ENCODE results near the gene IFI44.

Gene IFI44, protein sequence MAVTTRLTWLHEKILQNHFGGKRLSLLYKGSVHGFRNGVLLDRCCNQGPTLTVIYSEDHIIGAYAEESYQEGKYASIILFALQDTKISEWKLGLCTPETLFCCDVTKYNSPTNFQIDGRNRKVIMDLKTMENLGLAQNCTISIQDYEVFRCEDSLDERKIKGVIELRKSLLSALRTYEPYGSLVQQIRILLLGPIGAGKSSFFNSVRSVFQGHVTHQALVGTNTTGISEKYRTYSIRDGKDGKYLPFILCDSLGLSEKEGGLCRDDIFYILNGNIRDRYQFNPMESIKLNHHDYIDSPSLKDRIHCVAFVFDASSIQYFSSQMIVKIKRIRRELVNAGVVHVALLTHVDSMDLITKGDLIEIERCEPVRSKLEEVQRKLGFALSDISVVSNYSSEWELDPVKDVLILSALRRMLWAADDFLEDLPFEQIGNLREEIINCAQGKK
- total RNA-seq: 49.9 to 75.9 reads per million in 2 donors

- no peak for DNase-seq
Observed at GRCh38 chr1:78649628-78650027, at the start of gene IFI44. IFI44 (plus strand) TSS chr1:78649831; CDS start chr1:78650196, 365 bp downstream.

DNA sequence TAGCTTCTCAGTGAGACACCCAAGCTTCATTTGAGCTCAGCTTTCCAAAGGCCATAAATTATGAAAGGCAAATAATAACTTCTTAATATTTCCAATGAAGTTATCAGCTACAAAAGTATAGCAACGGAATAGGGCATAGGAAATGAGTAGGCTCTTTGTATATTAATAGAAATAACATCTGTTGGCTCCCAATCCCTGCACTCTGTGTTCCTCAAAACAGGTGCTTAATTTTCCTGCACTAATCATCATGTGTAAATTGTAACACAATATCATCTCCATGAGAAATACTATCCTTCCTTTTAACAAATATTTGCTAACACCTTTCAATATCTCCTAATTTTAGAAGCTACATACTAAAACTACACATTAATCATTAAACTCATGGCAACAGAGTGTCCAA lies 48.6 kb upstream of the IFI44 start:
- DNase-seq: no peak

DNA sequence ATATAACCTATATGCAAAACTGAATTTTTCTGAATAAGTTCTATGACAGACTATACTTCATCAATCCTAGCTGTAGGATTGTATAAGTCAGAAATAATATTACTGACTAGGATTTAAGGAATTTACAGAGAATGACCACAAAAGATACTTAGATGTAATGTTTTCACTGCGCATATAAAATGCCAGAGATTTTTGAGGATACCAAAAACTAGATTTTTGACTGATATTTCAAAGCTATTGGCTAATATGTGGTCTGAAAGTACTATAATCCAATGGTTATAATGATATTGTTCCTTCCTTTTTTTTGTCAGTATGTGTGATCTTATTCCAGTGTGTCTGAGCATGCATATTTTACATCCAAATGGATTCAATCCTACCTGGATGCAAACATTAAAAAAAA lies 46.4 kb upstream of the IFI44 start:
- no peak for DNase-seq

- no peak for DNase-seq
Observed at GRCh38 chr1:78604643-78605042, 45.0 kb upstream of the IFI44 start.

GRCh38 chr1:78606274-78606673 lies 43.4 kb upstream of the IFI44 start:
- DNase-seq: no peak

DNA sequence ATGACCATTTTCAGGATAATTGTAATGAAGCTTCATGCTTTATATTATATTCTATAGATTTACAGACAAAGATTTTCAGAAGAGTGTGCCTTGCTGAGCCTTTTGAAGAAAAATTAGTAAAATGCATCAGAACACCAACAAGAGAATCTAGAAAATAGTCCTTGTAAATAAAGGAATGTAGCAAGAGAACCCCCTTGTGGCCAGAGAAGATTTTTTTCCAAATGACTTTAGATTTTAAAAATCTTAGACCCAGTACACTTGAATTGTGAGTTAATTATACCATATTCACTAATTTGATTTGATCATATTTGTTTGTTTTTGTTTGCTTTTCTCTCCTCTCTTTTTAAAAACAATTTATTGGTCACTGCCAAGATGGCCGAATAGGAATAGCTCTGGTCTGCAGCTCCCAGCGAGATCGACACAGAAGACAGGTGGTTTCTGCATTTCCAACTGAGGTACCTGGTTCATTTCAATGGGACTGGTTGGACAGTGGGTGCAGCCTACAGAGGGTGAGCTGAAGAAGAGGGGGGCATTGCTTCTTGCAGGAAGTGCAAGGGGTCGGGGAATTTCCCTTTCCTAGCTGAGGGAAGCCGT lies 42.2 kb upstream of the IFI44 start:
- DNase-seq: no peak

- no peak for DNase-seq
Observed at GRCh38 chr1:78607944-78608343, 41.7 kb upstream of the IFI44 start.

- DNase-seq: no peak
Observed at GRCh38 chr1:78617615-78618026, 32.0 kb upstream of the IFI44 start.

DNA sequence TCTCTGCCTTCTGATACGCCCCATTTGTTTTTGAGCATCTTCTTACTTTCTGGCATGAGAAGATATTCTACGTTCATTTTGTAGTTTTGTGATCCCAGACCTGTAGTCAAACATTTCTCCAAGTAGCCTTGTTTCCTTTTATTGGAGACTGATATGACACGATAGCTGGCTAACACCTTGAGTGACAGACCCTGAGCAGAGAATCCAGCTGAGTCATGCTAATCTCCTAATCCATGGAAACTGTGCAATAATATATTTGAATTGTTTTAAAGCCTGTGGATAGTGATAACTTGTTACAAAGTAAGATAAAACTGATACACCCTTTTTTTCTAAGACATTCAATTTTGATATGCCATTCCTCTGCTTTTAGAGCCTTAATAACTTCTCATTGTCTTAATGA lies 30.6 kb upstream of the IFI44 start:
- no peak for DNase-seq

DNA sequence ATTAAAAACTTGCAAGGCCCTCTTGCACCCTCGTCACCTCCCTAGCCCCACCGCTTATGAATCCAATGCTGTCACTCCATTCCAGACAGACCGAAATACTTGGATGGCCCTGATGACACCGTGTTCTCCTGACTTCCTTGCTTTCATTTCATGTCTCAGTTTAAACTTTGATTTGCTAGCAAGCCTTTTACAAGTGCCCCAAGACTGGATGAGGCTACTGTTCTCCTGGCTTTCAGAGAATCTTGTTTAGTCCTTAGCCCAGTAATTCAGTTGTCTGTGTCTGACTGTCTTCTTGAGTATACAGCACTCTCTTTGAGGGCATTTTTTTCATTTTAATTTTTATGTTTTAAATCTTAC lies 30.2 kb upstream of the IFI44 start:
- no peak for DNase-seq

GRCh38 chr1:78619803-78620579 lies 29.6 kb upstream of the IFI44 start, which contains the start of gene IFI44L:
IFI44L (plus strand) TSS chr1:78620448; CDS start chr1:78627916, 7,468 bp downstream.
- no peak for DNase-seq

DNA sequence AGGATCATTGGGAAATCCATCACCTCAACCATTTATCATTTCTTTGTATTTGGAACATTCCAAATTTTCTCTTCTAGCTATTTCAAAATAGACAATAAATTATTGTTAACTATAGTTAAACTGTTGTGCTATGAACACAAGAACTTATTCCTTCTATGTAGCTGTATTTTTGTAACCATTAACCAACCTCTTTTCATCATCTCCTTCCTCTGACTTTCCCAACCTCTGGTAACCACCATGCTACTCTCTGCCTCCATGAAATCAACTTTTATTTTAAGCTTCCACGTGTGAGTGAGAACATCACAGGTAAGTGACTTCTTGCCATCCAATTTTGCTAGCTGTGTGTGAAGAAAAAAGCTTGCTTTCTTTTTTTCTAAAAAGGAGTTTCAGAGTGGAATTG lies 29.0 kb upstream of the IFI44 start:
- DNase-seq: no peak

DNA sequence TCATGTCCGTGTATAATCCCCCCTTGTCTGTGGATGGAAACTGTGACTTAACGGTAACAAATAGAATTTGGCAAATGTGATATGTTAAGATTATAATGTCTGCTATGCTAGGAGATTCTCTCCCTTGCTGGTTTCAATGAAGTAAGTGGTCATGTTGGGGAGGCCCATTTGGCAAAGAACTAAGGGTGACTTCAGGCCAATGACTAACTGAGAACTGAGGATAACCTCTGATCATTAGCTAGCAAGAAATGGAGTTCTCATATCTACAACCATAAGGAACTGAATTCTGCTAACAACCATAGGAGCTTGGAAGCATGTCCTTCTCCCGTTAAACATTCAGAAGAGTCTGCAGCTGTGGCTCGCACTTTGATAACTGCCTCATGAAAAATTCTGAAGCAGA lies 27.1 kb upstream of the IFI44 start:
- no peak for DNase-seq

GRCh38 chr1:78624035-78624434 lies 25.6 kb upstream of the IFI44 start:
- DNase-seq: no peak

- DNase-seq: no peak
Observed at GRCh38 chr1:78627321-78627720, 22.3 kb upstream of the IFI44 start.

- DNase-seq: no peak
Observed at GRCh38 chr1:78630600-78630999, 19.0 kb upstream of the IFI44 start.

DNA sequence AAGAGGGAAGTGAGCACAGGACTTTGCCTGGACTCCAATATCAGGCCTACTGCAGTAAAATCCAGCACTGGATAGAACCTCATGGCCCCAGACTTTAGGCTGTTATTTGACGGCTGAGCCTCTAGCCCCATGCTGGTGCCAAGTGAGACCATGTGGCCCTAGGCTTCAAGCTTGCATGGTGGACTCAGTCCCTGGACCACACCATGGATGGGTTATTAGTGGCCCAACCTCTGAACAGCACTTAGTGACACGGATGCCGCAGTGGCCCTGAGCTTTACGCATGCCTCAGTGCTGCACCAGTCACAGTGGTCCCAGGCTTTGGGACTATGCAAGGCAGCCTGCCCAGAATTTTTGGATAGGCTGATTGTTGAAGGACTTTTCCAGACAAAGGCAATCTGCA lies 16.4 kb upstream of the IFI44 start:
- DNase-seq: no peak

GRCh38 chr1:78640462-78640861 lies 9.2 kb upstream of the IFI44 start:
- DNase-seq: no peak

GRCh38 chr1:78641558-78641957 lies 8.1 kb upstream of the IFI44 start:
- DNase-seq: no peak

DNA sequence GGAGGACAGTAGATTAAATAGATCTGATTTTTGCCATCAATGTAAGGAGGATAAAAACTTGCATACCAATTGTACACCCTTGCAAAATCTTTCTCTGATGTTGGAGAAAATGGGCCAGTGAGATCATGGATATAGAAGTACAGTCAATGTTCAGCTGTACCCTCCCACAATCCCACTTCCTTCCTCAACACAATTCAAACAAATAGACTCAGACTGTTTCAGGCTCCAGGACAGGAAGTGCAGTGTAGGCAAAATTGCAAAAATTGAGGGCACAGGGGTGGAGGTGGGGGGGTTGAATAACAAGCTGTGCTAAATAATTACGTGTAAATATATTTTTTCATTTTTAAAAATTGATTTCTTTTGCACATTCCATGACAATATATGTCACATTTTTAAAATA lies 3.9 kb upstream of the IFI44 start:
- DNase-seq: no peak

DNA sequence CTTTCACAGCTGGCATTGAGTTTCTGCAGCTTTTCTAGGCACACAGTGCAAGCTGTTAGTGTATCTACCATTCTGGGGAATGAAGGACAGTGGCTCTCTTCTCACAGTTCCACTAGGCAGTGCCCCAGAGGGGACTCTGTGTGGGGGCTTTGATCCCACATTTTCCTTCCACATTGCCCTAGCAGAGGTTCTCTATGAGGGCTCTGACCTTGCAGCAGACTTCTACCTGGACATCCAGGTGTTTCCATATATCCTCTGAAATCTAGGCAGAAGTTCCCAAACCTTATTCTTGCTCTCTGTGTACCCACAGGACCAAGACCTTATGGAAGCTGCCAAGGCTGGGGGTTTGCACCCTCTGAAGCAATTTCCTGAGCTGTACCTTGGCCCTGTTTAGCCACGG lies 2.4 kb upstream of the IFI44 start:
- no peak for DNase-seq

- DNase-seq: no peak
Observed at GRCh38 chr1:78650114-78650660, 556 bp downstream of the IFI44 start.

GRCh38 chr1:78651241-78651640 lies 1.6 kb downstream of the IFI44 start:
- no peak for DNase-seq
